HepG2 (cell line): ENCODE data around the gene NAB2. TPM values are rescaled to one million over a fixed set of nuclear protein-coding genes. Genes with fewer than 3 reads are reported as not detected.

Source experiments
- ELF4 ChIP-seq: sonication (generic); formaldehyde crosslinking; IDR thresholded peaks from 2 replicates; pipeline ENCODE4 v1.5.0; 2020; ENCODE audit warnings: missing genetic modification reagents, mild to moderate bottlenecking, moderate library complexity, borderline replicate concordance
- FLYWCH1 ChIP-seq: sonication (generic); formaldehyde crosslinking; IDR thresholded peaks from 2 replicates; pipeline ENCODE4 v1.8.1; 2023; ENCODE audit warnings: mild to moderate bottlenecking, missing genetic modification reagents
- HOXA7 ChIP-seq: sonication (generic); formaldehyde crosslinking; IDR thresholded peaks from 2 replicates; pipeline ENCODE4 v1.8.1; 2022; ENCODE audit warnings: mild to moderate bottlenecking, missing genetic modification reagents, moderate library complexity
- MLLT10 ChIP-seq: sonication (generic); formaldehyde crosslinking; IDR thresholded peaks from 2 replicates; pipeline ENCODE4 v1.4.0; 2020; ENCODE audit warnings: missing genetic modification reagents
- MYNN ChIP-seq: sonication (generic); formaldehyde crosslinking; IDR thresholded peaks from 2 replicates; pipeline ENCODE4 v1.4.0; 2020; ENCODE audit warnings: mild to moderate bottlenecking, low read depth, missing genetic modification reagents
- NCOA2 ChIP-seq: sonication (generic); formaldehyde crosslinking; IDR thresholded peaks from 2 replicates; pipeline ENCODE4 v1.8.0; 2022; ENCODE audit warnings: inconsistent platforms
- PPARG ChIP-seq: conservative IDR thresholded peaks from 2 replicates; pipeline ENCODE4 v1.6.1; 2016; ENCODE audit warnings: missing biosample characterization, missing genetic modification reagents
- SP2 ChIP-seq: sonication (generic); formaldehyde crosslinking; IDR thresholded peaks from 2 replicates; pipeline ENCODE4 v1.5.1; 2020; ENCODE audit warnings: mild to moderate bottlenecking, missing genetic modification reagents
- YEATS4 ChIP-seq: sonication (generic); formaldehyde crosslinking; IDR thresholded peaks from 2 replicates; pipeline ENCODE4 v1.4.0; 2020; ENCODE audit warnings: missing genetic modification reagents, borderline replicate concordance
- ZNF234 ChIP-seq: sonication (generic); formaldehyde crosslinking; conservative IDR thresholded peaks from 2 replicates; pipeline ENCODE4 v1.5.1; 2020; ENCODE audit warnings: mild to moderate bottlenecking, missing genetic modification reagents
- ZNF496 ChIP-seq: sonication (generic); formaldehyde crosslinking; IDR thresholded peaks from 2 replicates; pipeline ENCODE4 v1.8.1; 2023; ENCODE audit warnings: mild to moderate bottlenecking, moderate library complexity, missing genetic modification reagents; ENCODE audit not compliant: insufficient replicate concordance
- ZNF605 ChIP-seq: sonication (generic); formaldehyde crosslinking; IDR thresholded peaks from 2 replicates; pipeline ENCODE4 v1.8.0; 2022; ENCODE audit warnings: mild to moderate bottlenecking, missing genetic modification reagents
- ZNF616 ChIP-seq: sonication (generic); formaldehyde crosslinking; IDR thresholded peaks from 2 replicates; pipeline ENCODE4 v1.5.0; 2020; ENCODE audit warnings: low read depth, mild to moderate bottlenecking, missing genetic modification reagents
- ZNF790 ChIP-seq: sonication (generic); formaldehyde crosslinking; IDR thresholded peaks from 2 replicates; pipeline ENCODE4 v1.8.0; 2022; ENCODE audit warnings: missing genetic modification reagents, mild to moderate bottlenecking, borderline replicate concordance
- ZNF792 ChIP-seq: IDR thresholded peaks from 2 replicates; pipeline ENCODE4 v1.6.1; 2016
- polyA plus RNA-seq, 8 experiments: library from polyadenylated mRNA; depleted of rRNA in 3 of 8; stranded (reverse) in 7 of 8; unstranded in 1 of 8; fragments of >200 nt; fragmentation: Illumina TruSeq in 4 of 8; extraction: Trizol in 4 of 8; gene quantifications; 2 replicates each; pipeline versions ENCODE4 v1.2.1 to v1.2.3, GENCODE V29; 2011 to 2016; ENCODE audit warnings: low read depth in 4 of 8, missing spikeins in 1 of 8, mixed read lengths in 1 of 8; ENCODE audit not compliant: insufficient read depth in 1 of 8
- total RNA-seq, 5 experiments: library from RNA; depleted of rRNA; stranded (reverse); fragments of >200 nt; fragmentation: Illumina TruSeq; extraction: Trizol; gene quantifications; 2 replicates each; pipeline ENCODE4 v1.2.3, GENCODE V29; 2016; ENCODE audit warnings: low read depth in 1 of 5
- TF ChIP-seq, protein P1 (sequence below): sonication (generic); formaldehyde crosslinking; IDR thresholded peaks from 2 replicates; pipeline ENCODE4 v1.5.1; 2020; ENCODE audit warnings: mild to moderate bottlenecking, missing genetic modification reagents
- TF ChIP-seq, protein P2 (sequence below): sonication (generic); formaldehyde crosslinking; IDR thresholded peaks from 2 replicates; pipeline ENCODE4 v1.4.0; 2020; ENCODE audit warnings: mild to moderate bottlenecking, missing genetic modification reagents
- TF ChIP-seq, protein P3 (sequence below), 2 experiments: sonication (generic) in 1 of 2; formaldehyde crosslinking in 1 of 2; IDR thresholded peaks; 2 replicates each; pipeline versions ENCODE4 v1.4.0 to v1.6.1; 2016 to 2020; ENCODE audit warnings: borderline replicate concordance in 1 of 2, low read depth in 1 of 2, mild to moderate bottlenecking in 1 of 2, missing genetic modification reagents in 1 of 2
- TF ChIP-seq, protein P4 (sequence below): sonication (generic); formaldehyde crosslinking; IDR thresholded peaks from 2 replicates; pipeline ENCODE4 v1.5.0; 2020; ENCODE audit warnings: missing genetic modification reagents
- TF ChIP-seq, protein P5 (sequence below): sonication (generic); formaldehyde crosslinking; IDR thresholded peaks from 2 replicates; pipeline ENCODE4 v1.4.0; 2020; ENCODE audit warnings: mild to moderate bottlenecking, missing genetic modification reagents

Gene NAB2
- total and polyA plus RNA-seq, 2 of the 13 experiments (the other 11 are each of a cell fraction or from before 2014, with no cell fraction given): 11.7 to 12.9 TPM

DNA sequence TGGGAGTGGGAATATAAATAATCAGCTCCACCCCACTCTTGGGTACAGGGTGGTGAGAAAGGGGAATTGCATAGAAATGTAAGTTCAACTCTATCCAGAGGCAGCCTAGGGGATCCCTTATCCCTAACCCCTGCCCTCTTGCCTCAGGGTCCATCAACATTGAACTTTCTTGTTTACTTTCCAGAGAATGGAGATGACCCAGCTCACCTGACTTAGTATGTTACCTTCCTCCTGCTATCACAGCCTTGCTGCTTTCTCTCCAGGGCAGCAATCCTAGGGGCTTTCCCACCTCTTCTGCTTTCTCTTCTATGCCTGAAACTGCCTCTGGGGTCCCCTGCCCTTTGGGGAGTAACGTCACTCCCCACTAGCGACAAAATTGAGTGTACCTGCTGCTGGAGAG lies 42.0 kb downstream of the NAB2 start (continued):
- TF ChIP-seq, protein P1, sequence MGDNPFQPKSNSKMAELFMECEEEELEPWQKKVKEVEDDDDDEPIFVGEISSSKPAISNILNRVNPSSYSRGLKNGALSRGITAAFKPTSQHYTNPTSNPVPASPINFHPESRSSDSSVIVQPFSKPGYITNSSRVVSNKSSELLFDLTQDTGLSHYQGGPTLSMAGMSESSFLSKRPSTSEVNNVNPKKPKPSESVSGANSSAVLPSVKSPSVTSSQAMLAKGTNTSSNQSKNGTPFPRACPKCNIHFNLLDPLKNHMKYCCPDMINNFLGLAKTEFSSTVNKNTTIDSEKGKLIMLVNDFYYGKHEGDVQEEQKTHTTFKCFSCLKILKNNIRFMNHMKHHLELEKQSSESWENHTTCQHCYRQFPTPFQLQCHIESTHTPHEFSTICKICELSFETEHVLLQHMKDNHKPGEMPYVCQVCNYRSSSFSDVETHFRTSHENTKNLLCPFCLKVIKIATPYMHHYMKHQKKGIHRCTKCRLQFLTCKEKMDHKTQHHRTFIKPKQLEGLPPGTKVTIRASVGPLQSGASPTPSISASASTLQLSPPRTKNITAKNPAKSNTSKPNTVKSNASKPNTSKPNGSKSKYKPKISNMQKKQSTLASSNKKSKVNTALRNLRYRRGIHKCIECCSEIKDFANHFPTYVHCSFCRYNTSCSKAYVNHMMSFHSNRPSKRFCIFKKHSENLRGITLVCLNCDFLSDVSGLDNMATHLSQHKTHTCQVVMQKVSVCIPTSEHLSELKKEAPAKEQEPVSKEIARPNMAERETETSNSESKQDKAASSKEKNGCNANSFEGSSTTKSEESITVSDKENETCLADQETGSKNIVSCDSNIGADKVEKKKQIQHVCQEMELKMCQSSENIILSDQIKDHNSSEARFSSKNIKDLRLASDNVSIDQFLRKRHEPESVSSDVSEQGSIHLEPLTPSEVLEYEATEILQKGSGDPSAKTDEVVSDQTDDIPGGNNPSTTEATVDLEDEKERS (CRISPR knock-in tag): no peak
- TF ChIP-seq, protein P2, sequence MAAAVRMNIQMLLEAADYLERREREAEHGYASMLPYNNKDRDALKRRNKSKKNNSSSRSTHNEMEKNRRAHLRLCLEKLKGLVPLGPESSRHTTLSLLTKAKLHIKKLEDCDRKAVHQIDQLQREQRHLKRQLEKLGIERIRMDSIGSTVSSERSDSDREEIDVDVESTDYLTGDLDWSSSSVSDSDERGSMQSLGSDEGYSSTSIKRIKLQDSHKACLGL (CRISPR knock-in tag): no peak
- TF ChIP-seq ELF4 (CRISPR knock-in tag) (no peak), SP2 (no peak), ZNF496 (no peak), ZNF616 (CRISPR knock-in tag) (no peak), HOXA7 (CRISPR knock-in tag) (no peak), ZNF792 (no peak), NCOA2 (peak; percentile 58), MLLT10 (CRISPR knock-in tag) (no peak), ZNF234 (CRISPR knock-in tag) (no peak), PPARG (CRISPR knock-in tag) (peak; percentile 82), YEATS4 (CRISPR knock-in tag) (0 out of 2 replicates have a peak, but pooled peaks have one; percentile 8), FLYWCH1 (CRISPR knock-in tag) (no peak), MYNN (CRISPR knock-in tag) (no peak), ZNF790 (CRISPR knock-in tag) (no peak), ZNF605 (CRISPR knock-in tag) (no peak)
- TF ChIP-seq, protein P3, sequence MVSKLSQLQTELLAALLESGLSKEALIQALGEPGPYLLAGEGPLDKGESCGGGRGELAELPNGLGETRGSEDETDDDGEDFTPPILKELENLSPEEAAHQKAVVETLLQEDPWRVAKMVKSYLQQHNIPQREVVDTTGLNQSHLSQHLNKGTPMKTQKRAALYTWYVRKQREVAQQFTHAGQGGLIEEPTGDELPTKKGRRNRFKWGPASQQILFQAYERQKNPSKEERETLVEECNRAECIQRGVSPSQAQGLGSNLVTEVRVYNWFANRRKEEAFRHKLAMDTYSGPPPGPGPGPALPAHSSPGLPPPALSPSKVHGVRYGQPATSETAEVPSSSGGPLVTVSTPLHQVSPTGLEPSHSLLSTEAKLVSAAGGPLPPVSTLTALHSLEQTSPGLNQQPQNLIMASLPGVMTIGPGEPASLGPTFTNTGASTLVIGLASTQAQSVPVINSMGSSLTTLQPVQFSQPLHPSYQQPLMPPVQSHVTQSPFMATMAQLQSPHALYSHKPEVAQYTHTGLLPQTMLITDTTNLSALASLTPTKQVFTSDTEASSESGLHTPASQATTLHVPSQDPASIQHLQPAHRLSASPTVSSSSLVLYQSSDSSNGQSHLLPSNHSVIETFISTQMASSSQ (IDR thresholded peaks at IDR 0.05; ENCODE audit: low read depth): no peak
- TF ChIP-seq, protein P3 (CRISPR knock-in tag; IDR thresholded peaks at IDR 0.05; ENCODE audit: borderline replicate concordance): no peak
- TF ChIP-seq, protein P4, sequence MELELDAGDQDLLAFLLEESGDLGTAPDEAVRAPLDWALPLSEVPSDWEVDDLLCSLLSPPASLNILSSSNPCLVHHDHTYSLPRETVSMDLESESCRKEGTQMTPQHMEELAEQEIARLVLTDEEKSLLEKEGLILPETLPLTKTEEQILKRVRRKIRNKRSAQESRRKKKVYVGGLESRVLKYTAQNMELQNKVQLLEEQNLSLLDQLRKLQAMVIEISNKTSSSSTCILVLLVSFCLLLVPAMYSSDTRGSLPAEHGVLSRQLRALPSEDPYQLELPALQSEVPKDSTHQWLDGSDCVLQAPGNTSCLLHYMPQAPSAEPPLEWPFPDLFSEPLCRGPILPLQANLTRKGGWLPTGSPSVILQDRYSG (CRISPR knock-in tag): no peak
- TF ChIP-seq, protein P5, sequence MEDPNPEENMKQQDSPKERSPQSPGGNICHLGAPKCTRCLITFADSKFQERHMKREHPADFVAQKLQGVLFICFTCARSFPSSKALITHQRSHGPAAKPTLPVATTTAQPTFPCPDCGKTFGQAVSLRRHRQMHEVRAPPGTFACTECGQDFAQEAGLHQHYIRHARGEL: no peak
